NT2/D1 (cell line): ENCODE data around the gene MYO1C.

Experiments
- DNase-seq: peaks from one replicate; pipeline ENCODE4 v3.0.0-alpha.2; 2011; ENCODE audit warnings: low read depth, low spot score
- H3K27me3 ChIP-seq: 2 replicates; pipeline ENCODE4 v1.6.0; 2011; ENCODE audit warnings: mild to moderate bottlenecking; ENCODE audit not compliant: insufficient read length, insufficient read depth
- H3K36me3 ChIP-seq: 2 replicates; pipeline ENCODE4 v1.6.1; 2011; ENCODE audit warnings: mild to moderate bottlenecking, low read length, mixed read lengths; ENCODE audit not compliant: insufficient read depth, insufficient read length
- H3K4me1 ChIP-seq: 2 replicates; pipeline ENCODE4 v1.5.1; 2011; ENCODE audit not compliant: insufficient read depth, insufficient read length
- H3K4me3 ChIP-seq: 2 replicates; pipeline ENCODE4 v1.5.1; 2011; ENCODE audit warnings: low read depth; ENCODE audit not compliant: insufficient read length
- H3K9ac ChIP-seq: 2 replicates; pipeline ENCODE4 v1.6.0; 2011; ENCODE audit warnings: low read depth; ENCODE audit not compliant: insufficient read length
- H3K9me3 ChIP-seq: 2 replicates; pipeline ENCODE4 v1.5.1; 2011; ENCODE audit warnings: mild to moderate bottlenecking, low read length; ENCODE audit not compliant: insufficient read depth
- SUZ12 ChIP-seq: IDR thresholded peaks from 2 replicates; pipeline ENCODE4 v1.6.1; 2011; ENCODE audit not compliant: insufficient read length, insufficient read depth; ENCODE audit errors: extremely low read depth
- YY1 ChIP-seq: IDR thresholded peaks from 2 replicates; pipeline ENCODE4 v1.6.1; 2011; ENCODE audit not compliant: insufficient read length, insufficient read depth
- ZNF274 ChIP-seq: IDR thresholded peaks from 2 replicates; pipeline ENCODE4 v1.6.1; 2011; ENCODE audit warnings: mild to moderate bottlenecking, low read depth, low read length

Gene MYO1C

GRCh38 chr17:1414634-1415033, 77.9 kb downstream of the MYO1C start:
- Histone ChIP-seq H3K27me3 (no peaks in the 10 kb centered on the region), H3K4me1 (peaks cover 3% of the 10 kb centered on the region), H3K36me3 (no peaks in the 10 kb centered on the region), H3K9ac (no peak overlapping the region), H3K9me3 (no peaks in the 10 kb centered on the region), H3K4me3 (no peak overlapping the region)
- no peak for TF ChIP-seq YY1
- no peak for TF ChIP-seq ZNF274
- no peak for TF ChIP-seq SUZ12
- DNase-seq = no peak
